ENCODE data around the gene PPA1.

PPA1 gene

GRCh38 chr10:70234668-70235447 lies 1.6 kb upstream of the PPA1 start:
- TF ChIP-seq CTCF (conservative IDR thresholded peaks at IDR 0.05) (no peak), ZFX (IDR thresholded peaks at IDR 0.05) (no peak)

GRCh38 chr10:70233939-70234300 lies 691 bp upstream of the PPA1 start:
- TF ChIP-seq ZFX (IDR thresholded peaks at IDR 0.05) (no peak), CTCF (conservative IDR thresholded peaks at IDR 0.05) (peak; percentile 23)
- peak overlapping the region; percentile 88 for H3K27ac ChIP-seq

More at GRCh38 chr10:70234668-70235447, 1.6 kb upstream of the PPA1 start:
- no peak overlapping the region for H3K27ac ChIP-seq

GRCh38 chr10:70232859-70233108 lies 445 bp downstream of the PPA1 start:
- peak overlapping the region; percentile 88 for H3K27ac ChIP-seq
- no peak for TF ChIP-seq CTCF (conservative IDR thresholded peaks at IDR 0.05)
- TF ChIP-seq ZFX (IDR thresholded peaks at IDR 0.05), result no peak

GRCh38 chr10:70232155-70232858 lies 922 bp downstream of the PPA1 start:
- H3K27ac ChIP-seq, result peak overlapping the region; percentile 88

GRCh38 chr10:70228491-70228890 lies 4.7 kb downstream of the PPA1 start:
- H3K27ac ChIP-seq, result no peak overlapping the region
- TF ChIP-seq ZFX (IDR thresholded peaks at IDR 0.05) (no peak), CTCF (conservative IDR thresholded peaks at IDR 0.05) (no peak)

More at GRCh38 chr10:70232155-70232858, 922 bp downstream of the PPA1 start:
- TF ChIP-seq CTCF (conservative IDR thresholded peaks at IDR 0.05) (no peak), ZFX (IDR thresholded peaks at IDR 0.05) (no peak)

GRCh38 chr10:70227548-70228320 lies 5.5 kb downstream of the PPA1 start:
- no peak for TF ChIP-seq CTCF (conservative IDR thresholded peaks at IDR 0.05)
- TF ChIP-seq ZFX (IDR thresholded peaks at IDR 0.05), result no peak
- H3K27ac ChIP-seq, result no peak overlapping the region

- no peak overlapping the region for H3K27ac ChIP-seq
- TF ChIP-seq CTCF (conservative IDR thresholded peaks at IDR 0.05) (no peak), ZFX (IDR thresholded peaks at IDR 0.05) (no peak)
These were observed 9.5 kb downstream of the PPA1 start for GRCh38 chr10:70223728-70224127.

- peak overlapping the region; percentile 59 for H3K27ac ChIP-seq
These were observed 10.3 kb downstream of the PPA1 start for GRCh38 chr10:70222811-70223447.

All from C4-2B (cell line).